Measurements from ENCODE around the gene MTCL3.
A peak's percentile ranks its signal among the peaks of the same experiment; 100 is the strongest.

MTCL3 gene

GRCh38 chr6:127464881-127465459 is 54.2 kb downstream of the MTCL3 start:
- TF ChIP-seq EP300 (IDR thresholded peaks at IDR 0.05; ENCODE audit: borderline replicate concordance): no peak
- peak; percentile 77 for TF ChIP-seq RAD21 (IDR thresholded peaks at IDR 0.05; ENCODE audit: low read depth)

GRCh38 chr6:127464161-127464880 is 54.8 kb downstream of the MTCL3 start:
- TF ChIP-seq TCF12 (IDR thresholded peaks at IDR 0.05; ENCODE audit: low read depth): no peak
- TF ChIP-seq EGR1 (IDR thresholded peaks at IDR 0.05): no peak
- TF ChIP-seq YY1 (IDR thresholded peaks at IDR 0.05; ENCODE audit: low read depth): no peak
- no peak for TF ChIP-seq CEBPB (IDR thresholded peaks at IDR 0.05)
- no peak for TF ChIP-seq CREB1 (IDR thresholded peaks at IDR 0.05; ENCODE audit: low read depth)
- TF ChIP-seq TEAD4 (IDR thresholded peaks at IDR 0.05): no peak
- no peak for TF ChIP-seq RAD21 (IDR thresholded peaks at IDR 0.05; ENCODE audit: low read depth)
- no peak for TF ChIP-seq EP300 (IDR thresholded peaks at IDR 0.05; ENCODE audit: borderline replicate concordance)
- no peak for TF ChIP-seq REST (IDR thresholded peaks at IDR 0.05; ENCODE audit: low read depth)
- TF ChIP-seq MAX (IDR thresholded peaks at IDR 0.05): no peak
- TF ChIP-seq NFIC (IDR thresholded peaks at IDR 0.05): no peak
- TF ChIP-seq ZBTB7A (IDR thresholded peaks at IDR 0.05; ENCODE audit: low read depth): no peak
- TF ChIP-seq TAF1 (IDR thresholded peaks at IDR 0.05; ENCODE audit: low read depth): no peak
- no peak for TF ChIP-seq FOXM1 (IDR thresholded peaks at IDR 0.05; ENCODE audit: borderline replicate concordance, low read depth)
- TF ChIP-seq USF1 (IDR thresholded peaks at IDR 0.05): no peak

- TF ChIP-seq EP300 (IDR thresholded peaks at IDR 0.05; ENCODE audit: borderline replicate concordance) (no peak), FOXM1 (IDR thresholded peaks at IDR 0.05; ENCODE audit: borderline replicate concordance, low read depth) (no peak), RAD21 (IDR thresholded peaks at IDR 0.05; ENCODE audit: low read depth) (no peak), ZBTB7A (IDR thresholded peaks at IDR 0.05; ENCODE audit: low read depth) (no peak), YY1 (IDR thresholded peaks at IDR 0.05; ENCODE audit: low read depth) (no peak), TCF12 (IDR thresholded peaks at IDR 0.05; ENCODE audit: low read depth) (no peak), MAX (IDR thresholded peaks at IDR 0.05) (no peak), EGR1 (IDR thresholded peaks at IDR 0.05) (no peak), USF1 (IDR thresholded peaks at IDR 0.05) (no peak), REST (IDR thresholded peaks at IDR 0.05; ENCODE audit: low read depth) (no peak), CEBPB (IDR thresholded peaks at IDR 0.05) (no peak), NFIC (IDR thresholded peaks at IDR 0.05) (no peak), CREB1 (IDR thresholded peaks at IDR 0.05; ENCODE audit: low read depth) (no peak), TEAD4 (IDR thresholded peaks at IDR 0.05) (no peak), TAF1 (IDR thresholded peaks at IDR 0.05; ENCODE audit: low read depth) (no peak)
Observed at GRCh38 chr6:127463056-127463455, 56.1 kb downstream of the MTCL3 start.

- TF ChIP-seq CREB1 (IDR thresholded peaks at IDR 0.05; ENCODE audit: low read depth) (no peak), RAD21 (IDR thresholded peaks at IDR 0.05; ENCODE audit: low read depth) (no peak), EGR1 (IDR thresholded peaks at IDR 0.05) (no peak), ZBTB7A (IDR thresholded peaks at IDR 0.05; ENCODE audit: low read depth) (no peak), CEBPB (IDR thresholded peaks at IDR 0.05) (no peak), MAX (IDR thresholded peaks at IDR 0.05) (no peak), FOXM1 (IDR thresholded peaks at IDR 0.05; ENCODE audit: borderline replicate concordance, low read depth) (no peak), REST (IDR thresholded peaks at IDR 0.05; ENCODE audit: low read depth) (no peak), YY1 (IDR thresholded peaks at IDR 0.05; ENCODE audit: low read depth) (no peak), USF1 (IDR thresholded peaks at IDR 0.05) (no peak)
Observed at GRCh38 chr6:127462376-127462775, 56.8 kb downstream of the MTCL3 start.

Data from Ishikawa (cell line).